Activated CD8-positive, alpha-beta memory T cell treated with anti-CD3 and anti-CD28 coated beads for 36 hours (primary cell): ENCODE results near the gene LHX4. TPM values are rescaled to one million over a fixed set of nuclear protein-coding genes. Genes with fewer than 3 reads are reported as not detected.

Experiments
- CTCF ChIA-PET: fragments of 350-600 bp; sonication (Branson Sonifier 250); formaldehyde crosslinking; loops from one replicate; lab custom pipeline; 2021; ENCODE audit warnings: antibody characterized with exemption; lab: Charles Lee
- POLR2A ChIA-PET: fragments of 350-600 bp; sonication (Branson Sonifier 250); formaldehyde crosslinking; loops from one replicate; lab custom pipeline; 2021; ENCODE audit warnings: antibody characterized with exemption; lab: Charles Lee
- total RNA-seq, 2 experiments: library from RNA; stranded (reverse); gene quantifications; one replicate each; pipeline ENCODE4 v1.2.3, GENCODE V29; 2021

Gene LHX4
- total RNA-seq, 2 experiments from 2014 or later = not detected

- CTCF ChIA-PET = interaction anchor here (1.5 to 3.8 kb wide), 3 partner anchors 10 to 229 kb away, joined by 3 to 16 read pairs (median 8); partner anchors contain the start of gene LHX4
- POLR2A ChIA-PET = no interaction called here
Measured at GRCh38 chr1:180251526-180252305, 21.7 kb downstream of the LHX4 start.

- ChIA-PET POLR2A (interaction anchor here (0.8 kb wide), 1 partner anchor 249 kb away, joined by 3 read pairs; no protein-coding TSS in a partner anchor), CTCF (interaction anchor here (0.6 to 3.8 kb wide), 8 partner anchors 9 to 227 kb away, joined by 3 to 16 read pairs (median 4); partner anchors contain the start of gene LHX4)
Measured at GRCh38 chr1:180252638-180253536, 22.8 kb downstream of the LHX4 start.

- POLR2A ChIA-PET = interaction anchor here (0.8 kb wide), 1 partner anchor 248 kb away, joined by 3 read pairs; no protein-coding TSS in a partner anchor
Measured at GRCh38 chr1:180253585-180254495, 23.8 kb downstream of the LHX4 start.

GRCh38 chr1:180254496-180254819 is 24.4 kb downstream of the LHX4 start:
- POLR2A ChIA-PET = no interaction called here
- CTCF ChIA-PET = interaction anchor here (3.8 kb wide), 1 partner anchor 226 kb away, joined by 16 read pairs; no protein-coding TSS in a partner anchor

More at GRCh38 chr1:180253585-180254495, 23.8 kb downstream of the LHX4 start:
- CTCF ChIA-PET = interaction anchor here (0.6 to 3.8 kb wide), 8 partner anchors 8 to 226 kb away, joined by 3 to 16 read pairs (median 4); partner anchors contain the start of gene LHX4

- POLR2A ChIA-PET = no interaction called here
- CTCF ChIA-PET = interaction anchor here (3.8 kb wide), 1 partner anchor 225 kb away, joined by 16 read pairs; no protein-coding TSS in a partner anchor
Measured at GRCh38 chr1:180254854-180255253, 24.8 kb downstream of the LHX4 start.

GRCh38 chr1:180255536-180256340 is 25.7 kb downstream of the LHX4 start:
- CTCF ChIA-PET = interaction anchor here (0.5 kb wide), 1 partner anchor 156 kb away, joined by 3 read pairs; no protein-coding TSS in a partner anchor
- POLR2A ChIA-PET = no interaction called here

- ChIA-PET CTCF (no interaction called here), POLR2A (no interaction called here)
Measured at GRCh38 chr1:180256341-180257027, 26.4 kb downstream of the LHX4 start.

GRCh38 chr1:180257028-180257386 is 26.9 kb downstream of the LHX4 start:
- CTCF ChIA-PET = no interaction called here
- POLR2A ChIA-PET = no interaction called here

GRCh38 chr1:180257486-180257885 is 27.4 kb downstream of the LHX4 start:
- CTCF ChIA-PET = no interaction called here
- POLR2A ChIA-PET = no interaction called here

GRCh38 chr1:180258290-180258689 is 28.2 kb downstream of the LHX4 start:
- CTCF ChIA-PET = no interaction called here
- POLR2A ChIA-PET = no interaction called here

GRCh38 chr1:180258935-180259334 is 28.9 kb downstream of the LHX4 start:
- POLR2A ChIA-PET = no interaction called here
- CTCF ChIA-PET = no interaction called here

- POLR2A ChIA-PET = no interaction called here
- CTCF ChIA-PET = no interaction called here
Measured at GRCh38 chr1:180259431-180260338, 29.6 kb downstream of the LHX4 start.

GRCh38 chr1:180260541-180260940 is 30.5 kb downstream of the LHX4 start:
- CTCF ChIA-PET = interaction anchor here (1.8 kb wide), 1 partner anchor 8 kb away, joined by 8 read pairs; no protein-coding TSS in a partner anchor

GRCh38 chr1:180261030-180261429 is 31.0 kb downstream of the LHX4 start:
- CTCF ChIA-PET = interaction anchor here (1.8 kb wide), 1 partner anchor 9 kb away, joined by 8 read pairs; no protein-coding TSS in a partner anchor
- POLR2A ChIA-PET = no interaction called here

More at GRCh38 chr1:180260541-180260940, 30.5 kb downstream of the LHX4 start:
- POLR2A ChIA-PET = no interaction called here

GRCh38 chr1:180261524-180262155 is 31.6 kb downstream of the LHX4 start:
- POLR2A ChIA-PET = no interaction called here
- CTCF ChIA-PET = interaction anchor here (1.8 kb wide), 1 partner anchor 9 kb away, joined by 8 read pairs; no protein-coding TSS in a partner anchor
